Activated CD8-positive, alpha-beta memory T cell treated with anti-CD3 and anti-CD28 coated beads, Interleukin-2, amount 50 U/mL, for 48 hours (primary cell): ENCODE results near the gene CRYGS.
"Not testable (repeated sequence)": the region's sequence is repeated elsewhere in the genome, so short reads cannot be mapped to it uniquely, and the experiment has no call there.

ENCODE experiments used
- DNase-seq: peaks from one replicate; pipeline ENCODE4 v3.0.0-alpha.2; 2020

The CRYGS gene

DNA sequence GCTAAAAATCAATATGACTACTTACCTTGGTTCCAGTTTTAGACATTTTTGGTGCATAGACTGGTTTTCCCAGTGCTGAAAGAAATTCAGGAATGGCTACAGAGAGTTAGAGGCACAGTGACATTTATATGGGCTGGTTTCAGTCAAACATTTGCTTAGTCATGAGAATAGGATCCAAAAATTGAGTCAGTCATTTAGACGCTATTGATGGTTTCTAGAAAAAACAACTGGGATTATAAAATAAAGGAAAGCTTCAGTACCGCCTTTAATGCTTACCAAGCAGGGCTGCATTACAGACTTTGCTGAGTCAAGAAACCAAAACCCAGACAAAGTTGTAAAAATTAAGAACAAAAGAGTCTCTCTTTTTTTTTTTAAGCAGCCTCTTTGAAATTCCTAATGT, at the start of gene CRYGS:
Gene CRYGS (minus strand): TSS at position 100 of the 400 bp plus-strand sequence. CDS start 54 bp downstream, at position 46.
- DNase-seq: no peak

GRCh38 chr3:186593862-186594261, 49.7 kb upstream of the CRYGS start:
- no peak for DNase-seq

- DNase-seq: no peak
Observed at GRCh38 chr3:186592682-186593081, 48.5 kb upstream of the CRYGS start.

GRCh38 chr3:186590580-186591295, 46.6 kb upstream of the CRYGS start:
- no peak for DNase-seq

- no peak for DNase-seq
Observed at GRCh38 chr3:186589856-186590579, 45.8 kb upstream of the CRYGS start.

GRCh38 chr3:186589121-186589520, 44.9 kb upstream of the CRYGS start:
- no peak for DNase-seq

GRCh38 chr3:186588632-186589031, 44.5 kb upstream of the CRYGS start:
- no peak for DNase-seq

DNA sequence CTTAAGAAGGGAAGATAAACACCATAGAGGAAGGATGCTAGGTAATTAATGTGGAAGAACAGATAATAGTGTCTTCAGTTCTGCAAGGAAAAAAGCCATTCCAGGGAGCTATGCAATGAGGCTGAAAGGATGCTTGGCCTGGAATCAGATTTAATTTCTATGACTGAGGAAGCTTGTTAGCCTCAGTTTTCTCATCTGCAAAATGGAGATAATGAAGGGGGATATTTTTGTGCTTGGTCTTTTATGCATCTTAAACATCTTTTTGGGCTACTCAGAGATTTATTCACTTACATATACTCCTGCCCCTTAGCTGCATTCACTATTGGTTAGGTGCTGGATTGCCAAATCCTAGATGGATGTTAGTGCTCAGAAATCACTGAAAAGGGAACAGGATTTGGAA, 43.0 kb upstream of the CRYGS start:
- no peak for DNase-seq

GRCh38 chr3:186586245-186586644, 42.1 kb upstream of the CRYGS start:
- not testable (repeated sequence) for DNase-seq

GRCh38 chr3:186583831-186584230, 39.7 kb upstream of the CRYGS start:
- DNase-seq: no peak

- DNase-seq: no peak
Observed at GRCh38 chr3:186582541-186582940, 38.4 kb upstream of the CRYGS start.

DNA sequence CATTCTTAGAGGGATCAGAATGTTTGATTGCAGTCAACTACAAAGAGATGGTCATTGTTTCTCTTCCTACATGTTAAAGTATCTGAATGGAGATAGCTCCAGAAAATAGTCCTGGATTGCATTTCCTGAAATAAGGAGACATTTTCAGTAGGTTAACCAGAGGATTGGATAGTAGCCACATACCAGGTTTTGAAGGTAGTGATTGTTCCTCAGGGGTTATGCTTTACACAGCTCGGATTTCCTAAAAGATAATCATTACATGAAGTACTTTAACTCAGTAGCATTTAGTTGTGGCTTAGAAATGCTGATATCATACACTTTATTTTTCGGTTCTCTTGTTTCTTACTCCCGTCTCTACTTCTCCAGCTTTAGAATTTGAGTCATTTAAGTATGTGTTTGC, 36.6 kb upstream of the CRYGS start:
- no peak for DNase-seq

- DNase-seq: no peak
Observed at GRCh38 chr3:186577521-186577920, 33.3 kb upstream of the CRYGS start.

DNA sequence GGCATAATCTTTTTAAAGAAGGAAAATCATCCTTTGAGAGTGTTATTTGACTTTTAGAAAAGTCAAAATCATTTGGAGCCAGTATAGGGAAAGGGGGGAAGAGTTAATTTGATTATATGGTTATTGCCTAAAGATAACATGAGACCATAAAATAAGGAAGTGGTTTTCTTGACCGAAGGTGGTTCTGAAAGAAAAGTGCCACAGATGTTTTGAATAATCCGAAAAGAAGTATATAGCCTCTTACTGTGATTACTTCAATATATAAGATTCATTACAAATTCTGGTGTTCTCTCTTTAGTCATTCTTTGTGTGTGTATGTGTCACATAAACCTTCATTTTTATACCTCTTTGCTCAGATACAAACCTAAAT, 27.4 kb upstream of the CRYGS start:
- DNase-seq: no peak

- no peak for DNase-seq
Observed at GRCh38 chr3:186570941-186571643, 26.9 kb upstream of the CRYGS start.

- DNase-seq: peak; percentile 98
Observed at GRCh38 chr3:186570096-186570940, 26.1 kb upstream of the CRYGS start, which contains the start of gene DNAJB11. Gene DNAJB11, plus strand, starts transcription at chr3:186570720. Its CDS starts 178 bp downstream, at chr3:186570898.

DNA sequence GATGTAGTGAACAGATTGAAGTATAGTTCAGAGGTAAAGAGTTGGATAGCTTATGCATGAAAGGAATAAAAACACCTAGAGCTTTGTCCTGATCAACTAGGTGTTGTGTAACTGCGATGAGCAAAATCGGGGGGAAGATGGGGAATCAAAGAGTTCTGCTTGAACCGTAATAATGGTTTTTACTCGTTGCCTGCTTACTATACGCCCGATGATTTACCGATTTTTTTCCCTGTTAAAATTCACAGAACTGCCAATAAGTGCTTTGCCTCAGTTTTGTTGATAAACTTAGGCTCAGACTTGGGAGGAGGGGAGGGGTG, 25.6 kb upstream of the CRYGS start:
- DNase-seq: no peak

DNA sequence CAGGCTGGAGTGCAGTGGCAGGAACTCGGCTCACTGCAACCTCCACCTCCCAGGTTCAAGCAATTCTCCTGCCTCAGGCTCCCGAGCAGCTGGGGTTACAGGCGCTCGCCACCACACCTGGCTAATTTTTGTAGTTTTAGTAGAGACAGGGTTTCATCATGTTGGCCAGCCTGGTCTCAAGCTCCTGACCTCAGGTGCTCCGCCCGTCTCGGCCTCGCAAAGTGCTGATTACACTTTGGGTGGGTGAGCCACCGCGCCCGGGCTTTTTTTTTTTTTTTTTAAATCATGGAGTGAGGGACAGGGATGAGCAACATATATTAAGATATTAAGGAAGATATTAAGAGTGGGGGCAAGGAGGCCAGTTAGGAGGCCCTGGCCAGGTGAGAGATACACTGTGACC, 25.2 kb upstream of the CRYGS start:
- not testable (repeated sequence) for DNase-seq

GRCh38 chr3:186567072-186567921, 23.1 kb upstream of the CRYGS start, which contains the start of gene TBCCD1:
Gene TBCCD1, minus strand, starts transcription at chr3:186567339. Its CDS starts 3,010 bp downstream, at chr3:186564329.
- DNase-seq: peak; percentile 100

- DNase-seq: no peak
Observed at GRCh38 chr3:186566772-186567071, 22.5 kb upstream of the CRYGS start.

- DNase-seq: no peak
Observed at GRCh38 chr3:186564586-186564985, 20.4 kb upstream of the CRYGS start.

- DNase-seq: no peak
Observed at GRCh38 chr3:186552408-186553031, 8.3 kb upstream of the CRYGS start.
